K562 (cell line): ENCODE results near the gene EPOP. TPM values are rescaled to one million over a fixed set of nuclear protein-coding genes. Genes with fewer than 3 reads are reported as not detected.

Experiments used
- ADNP ChIP-seq: fragments of 200-800 bp; sonication (Bioruptor generic); IDR thresholded peaks from 2 replicates; pipeline ENCODE4 v1.6.1; 2016; ENCODE audit warnings: missing genetic modification characterization, missing compliant biosample characterization
- BRD4 ChIP-seq: fragments of 200-600 bp; sonication (generic); IDR thresholded peaks from 2 replicates; pipeline ENCODE4 v1.6.1; 2017; ENCODE audit warnings: inconsistent platforms
- DDX20 ChIP-seq: fragments of 450-650 bp; IDR thresholded peaks from 2 replicates; pipeline ENCODE4 v1.6.1; 2016; ENCODE audit warnings: missing genetic modification characterization, low read depth, mild to moderate bottlenecking, missing compliant biosample characterization, moderate library complexity
- MLLT1 ChIP-seq, 2 experiments: fragments of 450-650 bp; IDR thresholded peaks; 2 replicates each; pipeline ENCODE4 v1.6.1; 2016
- NFYB ChIP-seq: IDR thresholded peaks from 2 replicates; pipeline ENCODE4 v1.6.1; 2011; ENCODE audit warnings: mild to moderate bottlenecking, moderate library complexity; ENCODE audit not compliant: insufficient read length; ENCODE audit errors: extremely low read depth
- RBBP5 ChIP-seq: fragments of 200-600 bp; sonication (generic); IDR thresholded peaks from 2 replicates; pipeline ENCODE4 v1.6.1; 2012; ENCODE audit warnings: borderline replicate concordance, mild to moderate bottlenecking, low read length, control low read depth, inconsistent platforms; ENCODE audit not compliant: insufficient read depth, poor library complexity, severe bottlenecking
- SPI1 ChIP-seq: IDR thresholded peaks from 2 replicates; pipeline ENCODE4 v1.6.1; 2011; ENCODE audit warnings: low read depth, low read length, control low read depth, borderline replicate concordance
- TBP ChIP-seq: optimal IDR thresholded peaks from 2 replicates; pipeline ENCODE3; 2011; ENCODE audit warnings: low read depth, low read length, improper control_type of control experiment
- USF2 ChIP-seq: sonication (generic); formaldehyde crosslinking; IDR thresholded peaks from 2 replicates; pipeline ENCODE4 v1.5.0; 2020; ENCODE audit warnings: missing genetic modification reagents
- ZBTB17 ChIP-seq: fragments of 450-650 bp; formaldehyde crosslinking; IDR thresholded peaks from 2 replicates; pipeline ENCODE4 v1.4.0; 2020; ENCODE audit warnings: mild to moderate bottlenecking
- polyA plus RNA-seq, 8 experiments: library from polyadenylated mRNA; depleted of rRNA in 4 of 8; stranded (reverse) in 5 of 8; unstranded in 3 of 8; fragments of >200 nt; fragmentation: Nextera tagmentation in 2 of 8; fragmentation: Illumina TruSeq in 1 of 8; extraction: Ambion mirVana in 2 of 8; extraction: Trizol in 1 of 8; gene quantifications; 2 replicates each; pipeline versions ENCODE4 v1.2.1 to v1.2.3, GENCODE V29; 2011 to 2014; ENCODE audit warnings: inconsistent platforms in 1 of 8, missing spikeins in 1 of 8
- total RNA-seq, 7 experiments: library from RNA; depleted of rRNA in 6 of 7; stranded (reverse); fragments of >200 nt in 6 of 7; fragmentation: Illumina TruSeq in 2 of 7; extraction: Trizol in 2 of 7; gene quantifications; 2 replicates each; pipeline versions ENCODE4 v1.2.1 to v1.2.3, GENCODE V29; 2011 to 2021; ENCODE audit warnings: low replicate concordance in 1 of 7
- TF ChIP-seq, protein P1 (sequence below): fragments of 450-650 bp; conservative IDR thresholded peaks from 2 replicates; pipeline ENCODE4 v1.6.1; 2016; ENCODE audit warnings: missing genetic modification characterization, low read depth, mild to moderate bottlenecking, control low read depth, missing compliant biosample characterization
- TF ChIP-seq, protein P2 (sequence below): fragments of 150-350 bp; conservative IDR thresholded peaks from 2 replicates; pipeline ENCODE4 v1.6.1; 2014; ENCODE audit warnings: low read length

The EPOP gene
- total and polyA plus RNA-seq, 9 of the 15 experiments (the other 6 are each of a cell fraction or from before 2014, with no cell fraction given) = 0.41 to 10.6 (median 4.6) TPM

DNA sequence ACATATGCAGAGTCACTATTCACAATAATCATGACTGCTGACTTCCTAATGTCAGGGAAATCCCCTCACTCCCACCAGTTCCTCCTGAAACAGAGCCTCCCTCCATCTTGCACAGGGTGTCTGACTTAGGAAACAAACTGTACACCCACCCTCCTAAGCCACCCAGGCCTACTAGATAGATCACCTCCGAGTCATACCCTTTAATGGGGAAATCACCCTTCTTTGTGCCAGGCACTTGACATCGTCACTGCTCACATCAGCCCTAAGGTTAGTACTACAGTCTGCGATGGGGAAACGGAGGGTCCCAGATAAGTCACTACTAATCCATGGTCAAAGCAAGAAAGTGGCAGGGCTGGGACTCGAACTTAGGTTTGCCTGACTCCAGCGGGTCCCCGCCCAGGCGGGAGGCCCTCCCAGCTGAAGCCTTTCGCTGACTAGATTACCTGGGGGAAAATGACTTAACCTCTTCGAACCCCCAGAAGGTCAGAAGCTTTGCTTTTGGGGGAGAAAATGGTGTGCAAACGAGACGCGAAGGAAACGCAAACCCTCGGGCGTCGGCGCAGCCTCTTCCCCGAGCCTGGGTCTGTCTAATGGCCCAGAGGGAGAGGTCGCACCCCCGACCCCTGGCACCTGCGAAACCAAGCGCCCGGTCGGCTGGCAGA, 26.9 kb upstream of the EPOP start (continued):
- TF ChIP-seq MLLT1 (IDR thresholded peaks at IDR 0.05) = peak in 1 of 2 experiments; percentile 6; a peak in 1 of 4 replicates
- 0 out of 2 replicates have a peak, but pooled peaks have one; percentile 17 for TF ChIP-seq SPI1
- TF ChIP-seq, protein P1, sequence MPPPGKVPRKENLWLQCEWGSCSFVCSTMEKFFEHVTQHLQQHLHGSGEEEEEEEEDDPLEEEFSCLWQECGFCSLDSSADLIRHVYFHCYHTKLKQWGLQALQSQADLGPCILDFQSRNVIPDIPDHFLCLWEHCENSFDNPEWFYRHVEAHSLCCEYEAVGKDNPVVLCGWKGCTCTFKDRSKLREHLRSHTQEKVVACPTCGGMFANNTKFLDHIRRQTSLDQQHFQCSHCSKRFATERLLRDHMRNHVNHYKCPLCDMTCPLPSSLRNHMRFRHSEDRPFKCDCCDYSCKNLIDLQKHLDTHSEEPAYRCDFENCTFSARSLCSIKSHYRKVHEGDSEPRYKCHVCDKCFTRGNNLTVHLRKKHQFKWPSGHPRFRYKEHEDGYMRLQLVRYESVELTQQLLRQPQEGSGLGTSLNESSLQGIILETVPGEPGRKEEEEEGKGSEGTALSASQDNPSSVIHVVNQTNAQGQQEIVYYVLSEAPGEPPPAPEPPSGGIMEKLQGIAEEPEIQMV (tag) = 0 out of 2 replicates have a peak, but pooled peaks have one; percentile 16
- TF ChIP-seq, protein P2, sequence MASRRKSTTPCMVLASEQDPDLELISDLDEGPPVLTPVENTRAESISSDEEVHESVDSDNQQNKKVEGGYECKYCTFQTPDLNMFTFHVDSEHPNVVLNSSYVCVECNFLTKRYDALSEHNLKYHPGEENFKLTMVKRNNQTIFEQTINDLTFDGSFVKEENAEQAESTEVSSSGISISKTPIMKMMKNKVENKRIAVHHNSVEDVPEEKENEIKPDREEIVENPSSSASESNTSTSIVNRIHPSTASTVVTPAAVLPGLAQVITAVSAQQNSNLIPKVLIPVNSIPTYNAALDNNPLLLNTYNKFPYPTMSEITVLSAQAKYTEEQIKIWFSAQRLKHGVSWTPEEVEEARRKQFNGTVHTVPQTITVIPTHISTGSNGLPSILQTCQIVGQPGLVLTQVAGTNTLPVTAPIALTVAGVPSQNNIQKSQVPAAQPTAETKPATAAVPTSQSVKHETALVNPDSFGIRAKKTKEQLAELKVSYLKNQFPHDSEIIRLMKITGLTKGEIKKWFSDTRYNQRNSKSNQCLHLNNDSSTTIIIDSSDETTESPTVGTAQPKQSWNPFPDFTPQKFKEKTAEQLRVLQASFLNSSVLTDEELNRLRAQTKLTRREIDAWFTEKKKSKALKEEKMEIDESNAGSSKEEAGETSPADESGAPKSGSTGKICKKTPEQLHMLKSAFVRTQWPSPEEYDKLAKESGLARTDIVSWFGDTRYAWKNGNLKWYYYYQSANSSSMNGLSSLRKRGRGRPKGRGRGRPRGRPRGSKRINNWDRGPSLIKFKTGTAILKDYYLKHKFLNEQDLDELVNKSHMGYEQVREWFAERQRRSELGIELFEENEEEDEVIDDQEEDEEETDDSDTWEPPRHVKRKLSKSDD = no peak
- peak; percentile 93 for TF ChIP-seq ADNP (tag)
- peak; percentile 36 for TF ChIP-seq TBP
- TF ChIP-seq ZBTB17 (CRISPR knock-in tag) = 0 out of 2 replicates have a peak, but pooled peaks have one; percentile 24
- no peak for TF ChIP-seq USF2 (CRISPR knock-in tag)
- no peak for TF ChIP-seq NFYB
- TF ChIP-seq DDX20 (tag) = no peak
- TF ChIP-seq BRD4 = peak; percentile 50; the same call in 1 of the 2 replicates
- no peak for TF ChIP-seq RBBP5
